ENCODE measurements around the gene IL9.

The IL9 gene

DNA sequence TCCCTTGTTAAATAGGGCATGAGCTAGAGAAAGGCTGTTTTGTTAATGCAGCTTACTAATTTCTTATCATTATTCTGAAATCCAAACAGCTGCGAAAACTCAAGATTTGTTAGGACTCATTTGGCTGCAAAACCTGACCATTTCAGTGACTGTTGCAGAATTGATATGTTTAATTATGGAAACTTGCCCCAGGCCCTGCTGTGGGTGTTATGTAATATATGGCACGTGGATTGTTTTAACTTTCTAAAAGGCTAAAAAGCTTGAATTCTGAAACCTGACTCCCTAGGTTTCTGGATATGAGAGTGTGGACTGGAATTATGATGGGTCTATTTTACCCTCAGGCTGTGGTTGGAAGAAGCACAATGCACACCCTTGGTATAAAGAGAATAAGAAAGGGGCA, 4.4 kb downstream of the IL9 start:
- peak; percentile 3 for DNase-seq (ENCODE audit: low read depth)

DNA sequence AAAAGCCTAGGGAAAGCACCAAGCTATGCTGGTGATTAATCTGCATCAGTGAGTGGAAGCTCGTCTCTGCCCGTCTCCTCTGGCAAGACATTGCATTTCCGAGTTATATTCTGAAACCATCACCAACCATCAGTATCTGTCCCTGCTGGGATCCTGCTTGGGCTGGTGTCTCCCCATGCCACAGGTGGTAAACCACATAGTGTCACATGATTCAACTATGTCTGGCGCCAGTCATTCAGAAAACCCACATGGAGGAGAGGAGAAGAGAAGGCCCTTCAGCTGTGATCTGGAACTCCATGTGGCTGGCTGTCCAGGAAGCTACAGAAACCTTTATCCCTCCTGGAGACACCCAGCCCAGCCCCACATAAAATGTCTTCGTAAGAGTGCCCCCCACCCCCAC, 4.8 kb downstream of the IL9 start:
- DNase-seq (ENCODE audit: low read depth): no peak

DNA sequence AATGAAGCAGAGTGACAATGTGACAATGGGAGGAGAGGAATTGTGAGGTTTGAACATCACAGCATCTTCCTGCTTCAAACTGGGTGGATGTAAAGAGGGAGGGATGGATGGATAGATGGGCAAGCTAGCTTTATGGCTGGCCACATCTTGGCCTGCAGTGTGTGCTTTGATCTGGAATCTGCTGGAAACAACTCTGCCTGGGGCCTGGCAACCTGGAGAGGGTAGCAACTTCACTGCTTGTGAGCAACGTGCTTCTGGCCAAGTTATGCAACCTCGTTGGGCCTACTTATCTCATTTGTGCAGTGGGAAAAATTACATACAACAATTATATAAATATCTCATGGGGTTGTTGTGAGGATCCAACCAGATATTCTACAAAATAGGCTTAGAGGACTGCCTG, 5.3 kb downstream of the IL9 start:
- DNase-seq (ENCODE audit: low read depth): no peak

DNA sequence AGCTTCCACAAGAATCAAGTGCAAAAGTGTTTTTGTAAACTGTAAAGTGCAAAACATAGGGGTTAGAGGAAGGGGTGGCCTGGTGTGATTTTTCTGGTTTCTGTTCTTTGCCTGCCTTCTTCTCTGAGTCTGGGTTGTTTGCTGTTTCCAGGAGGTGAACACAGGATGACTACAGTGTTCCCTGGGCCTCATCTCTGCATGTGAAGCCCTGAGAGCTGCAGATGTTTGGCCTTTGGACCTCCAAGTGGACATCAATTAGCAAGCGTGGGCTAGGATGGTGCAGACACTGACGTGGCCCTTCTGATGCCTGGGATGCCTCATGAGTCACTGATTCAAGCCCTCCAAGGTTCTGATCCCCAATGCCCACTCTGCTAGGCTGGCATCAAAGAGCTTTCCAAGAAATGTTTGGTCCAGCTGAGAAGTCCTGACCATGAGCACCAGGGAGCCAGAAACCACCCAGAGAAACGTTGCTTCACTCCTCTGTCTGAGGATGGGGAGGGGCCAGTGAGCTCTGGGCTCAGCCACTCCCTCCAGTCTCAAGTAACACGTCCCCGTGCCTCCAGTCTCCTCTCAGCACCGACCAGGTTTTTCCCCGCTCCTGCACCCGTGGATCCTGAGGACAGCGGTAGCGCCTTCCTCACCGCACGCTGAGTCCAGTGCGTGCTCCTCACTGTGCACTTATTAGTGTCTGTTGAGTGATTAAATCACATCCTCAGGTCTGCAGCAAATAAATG, 7.6 kb downstream of the IL9 start:
- peak; percentile 25 for DNase-seq (ENCODE audit: low read depth)

DNA sequence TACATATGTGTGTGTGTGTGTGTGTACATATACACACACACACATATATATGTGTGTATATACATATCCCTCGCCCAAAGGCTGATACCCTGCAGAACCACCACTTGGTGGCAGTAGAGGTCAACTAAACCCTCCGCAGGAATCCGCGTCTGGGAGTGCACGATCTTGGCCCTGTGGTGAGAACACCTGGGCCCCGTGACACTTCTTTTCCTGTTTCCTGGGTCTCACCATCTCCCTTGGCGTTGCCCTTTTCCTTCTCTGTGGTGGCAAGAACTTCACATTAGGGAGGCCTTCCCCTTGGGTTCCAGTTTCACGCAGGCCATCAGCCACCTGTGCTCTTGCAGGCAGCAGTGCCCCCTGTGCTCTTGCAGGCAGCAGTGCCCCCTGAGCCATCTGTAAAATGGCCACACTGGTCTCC, 8.2 kb downstream of the IL9 start:
- DNase-seq (ENCODE audit: low read depth): peak; percentile 65

DNA sequence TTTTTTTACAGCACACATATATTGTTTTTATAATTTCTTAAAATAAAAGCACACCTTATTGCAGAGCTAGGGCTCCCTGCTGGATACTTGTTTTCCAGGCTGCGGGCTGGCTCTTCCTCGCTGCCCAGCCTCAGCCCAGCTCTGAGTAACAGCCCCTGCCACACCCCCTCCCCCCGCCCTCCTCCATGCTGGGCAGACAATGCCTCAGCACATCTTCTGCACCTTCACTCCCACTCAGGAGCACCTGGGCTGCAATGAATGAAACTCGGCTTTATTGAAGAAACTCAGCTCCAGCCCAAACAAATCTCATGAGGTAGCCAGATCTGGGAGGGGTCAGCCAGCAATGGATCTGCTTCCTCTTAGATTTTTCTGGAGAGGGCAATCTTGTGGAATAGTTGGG, 9.5 kb downstream of the IL9 start:
- no peak for DNase-seq (ENCODE audit: low read depth)

DNA sequence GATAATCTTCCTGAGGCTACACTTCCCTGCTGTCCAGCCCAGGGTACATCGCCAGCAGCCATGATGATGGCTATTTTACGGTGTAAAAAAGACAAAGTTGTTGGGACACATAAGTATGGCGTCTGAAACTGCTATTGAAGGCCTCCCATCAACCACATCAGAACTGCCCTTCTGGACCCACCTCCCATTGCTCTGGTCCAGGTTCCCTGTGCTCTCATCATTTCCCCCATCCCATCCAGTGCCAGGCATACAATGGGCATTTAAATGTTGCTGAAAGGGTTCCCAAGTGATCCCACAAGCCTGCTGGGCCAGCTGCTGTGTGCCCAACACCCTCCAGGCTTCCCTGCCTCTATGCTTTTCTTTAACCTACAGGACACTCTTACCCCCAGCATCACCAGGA, 10.6 kb downstream of the IL9 start:
- DNase-seq (ENCODE audit: low read depth): no peak

DNA sequence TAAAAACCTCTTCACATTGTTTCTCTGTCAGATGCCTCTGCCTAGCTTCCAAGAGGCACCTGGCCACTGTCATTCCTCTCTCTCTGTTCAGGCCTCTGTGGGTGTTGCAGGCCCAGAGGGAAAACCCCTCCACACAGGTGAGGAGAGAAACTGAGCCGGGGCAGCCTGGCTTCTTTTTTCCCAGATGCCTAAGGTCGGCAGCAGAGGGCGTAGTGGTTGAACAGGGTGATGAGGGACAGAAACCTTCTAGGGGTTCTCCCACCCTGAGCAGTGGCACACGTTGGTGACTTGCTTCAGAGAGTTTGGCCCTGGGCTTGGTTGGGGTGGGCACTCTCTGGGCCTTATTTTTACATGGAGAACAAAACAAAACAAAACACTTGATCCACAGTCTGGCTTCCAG, 12.2 kb downstream of the IL9 start:
- DNase-seq (ENCODE audit: low read depth): no peak

DNA sequence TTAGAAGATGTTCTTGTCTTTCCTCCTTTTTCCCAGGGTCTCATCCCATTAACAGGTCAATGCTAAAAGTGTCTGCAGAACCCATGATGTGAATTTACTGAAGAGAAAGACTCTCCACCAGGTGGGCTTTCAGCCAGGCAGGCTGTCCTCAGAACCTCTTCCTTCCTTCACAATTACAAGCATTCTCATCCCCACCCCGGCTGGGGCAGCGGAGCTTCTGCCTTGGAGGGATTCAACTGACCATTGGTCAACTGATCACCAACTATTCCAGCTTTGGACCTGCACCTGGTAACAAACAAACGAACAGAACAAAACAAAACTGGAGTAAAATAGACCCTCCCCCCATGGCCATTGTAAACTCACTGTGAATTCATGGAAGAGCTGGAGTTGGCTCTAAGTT, 12.6 kb downstream of the IL9 start:
- no peak for DNase-seq (ENCODE audit: low read depth)

DNA sequence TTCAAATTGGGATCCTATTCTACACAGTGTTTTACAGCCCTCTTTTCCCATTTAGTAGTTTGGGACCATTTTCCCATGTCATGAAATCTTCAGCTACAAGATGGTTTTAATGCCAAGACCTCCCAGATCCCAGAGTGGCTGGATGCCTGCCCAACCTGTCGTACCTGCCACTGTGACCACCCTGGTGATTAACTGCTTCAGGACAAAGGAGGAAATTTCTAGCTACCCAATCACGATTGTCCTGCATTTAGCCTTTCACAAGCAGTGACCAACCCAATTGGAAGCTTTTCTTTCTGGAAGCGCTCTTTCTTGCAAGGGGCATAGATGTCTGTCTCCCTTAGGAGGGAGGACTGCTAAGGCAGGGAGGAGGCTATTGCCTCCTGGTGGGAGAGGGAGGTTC, 13.8 kb downstream of the IL9 start:
- DNase-seq (ENCODE audit: low read depth): no peak

DNA sequence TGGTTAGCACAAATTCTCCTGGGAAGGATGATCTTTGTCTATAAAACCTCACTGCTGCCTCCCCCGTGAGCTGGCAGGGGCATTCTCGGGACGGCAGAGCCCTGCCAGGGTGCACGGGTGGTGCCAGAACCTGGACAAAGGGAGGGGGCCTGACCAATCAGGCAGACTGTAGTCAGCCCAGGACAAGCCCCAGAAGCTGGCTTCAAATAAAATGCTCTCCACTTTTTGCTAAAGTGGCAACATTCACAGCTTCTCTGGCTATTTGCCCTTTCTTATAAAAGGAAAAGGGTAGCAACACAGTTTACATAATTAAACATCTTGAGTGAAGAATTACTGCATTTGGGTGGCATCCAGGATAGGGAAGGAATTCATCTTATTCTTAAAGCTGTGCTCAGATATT, 14.4 kb downstream of the IL9 start:
- no peak for DNase-seq (ENCODE audit: low read depth)

DNA sequence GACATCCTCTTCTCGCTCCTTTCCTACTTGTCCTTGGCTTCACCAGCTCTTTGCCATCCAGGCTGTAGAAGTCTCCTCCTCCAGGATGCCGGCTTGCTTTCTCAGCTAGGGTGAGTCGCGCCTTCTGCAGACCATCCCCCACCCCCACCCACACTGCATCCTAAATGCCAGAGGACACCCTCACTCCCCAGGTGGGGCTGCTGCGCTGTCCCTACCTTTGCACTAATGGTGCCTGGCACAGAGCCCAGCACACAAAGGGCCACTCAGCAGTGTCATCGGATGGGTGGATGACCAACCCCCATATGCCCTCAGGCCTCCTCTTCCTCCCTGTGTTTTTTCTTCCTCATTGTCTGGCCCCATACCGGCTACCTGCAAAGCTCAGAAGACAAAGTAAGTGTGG, 14.8 kb downstream of the IL9 start:
- no peak for DNase-seq (ENCODE audit: low read depth)

DNA sequence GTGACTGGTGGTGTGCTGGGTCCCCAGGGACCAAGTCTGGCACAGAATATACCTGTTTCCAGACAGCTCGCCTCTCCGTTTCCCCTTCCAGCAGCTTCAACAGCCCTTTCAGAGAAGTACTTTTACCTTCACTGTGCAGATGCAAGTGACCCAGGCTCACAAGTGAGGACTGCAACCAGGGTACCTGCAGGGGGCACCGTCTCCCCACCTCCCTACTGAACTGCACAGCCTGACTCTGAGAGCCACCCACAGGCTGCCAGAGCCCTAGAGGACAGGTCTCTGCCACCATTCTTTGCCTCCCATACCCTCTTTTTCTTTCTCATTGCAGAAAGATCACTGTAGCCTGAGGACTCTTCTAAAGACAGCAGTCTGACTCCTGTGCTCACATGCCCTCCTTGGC, 15.4 kb downstream of the IL9 start:
- DNase-seq (ENCODE audit: low read depth): no peak

DNA sequence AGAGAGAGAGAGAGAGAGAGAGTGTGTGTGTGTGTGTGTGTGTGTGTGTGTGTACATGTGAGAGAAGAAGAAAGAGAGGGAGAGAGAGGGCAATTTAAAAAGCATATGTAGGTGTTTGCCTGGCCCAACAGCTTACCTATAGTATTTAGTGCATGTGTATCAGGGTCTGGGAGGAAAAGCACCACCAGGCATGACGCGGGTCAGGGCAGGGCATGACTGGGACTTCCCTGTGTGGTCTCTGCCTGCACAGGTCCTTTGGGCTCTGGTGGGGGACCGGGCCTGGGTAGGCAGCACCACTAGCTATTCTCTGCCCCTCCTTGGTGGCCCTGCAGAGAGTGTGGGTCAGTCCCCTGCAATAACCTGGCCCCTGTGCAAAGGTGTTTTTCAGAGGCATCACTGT, 16.1 kb downstream of the IL9 start:
- no peak for DNase-seq (ENCODE audit: low read depth)

DNA sequence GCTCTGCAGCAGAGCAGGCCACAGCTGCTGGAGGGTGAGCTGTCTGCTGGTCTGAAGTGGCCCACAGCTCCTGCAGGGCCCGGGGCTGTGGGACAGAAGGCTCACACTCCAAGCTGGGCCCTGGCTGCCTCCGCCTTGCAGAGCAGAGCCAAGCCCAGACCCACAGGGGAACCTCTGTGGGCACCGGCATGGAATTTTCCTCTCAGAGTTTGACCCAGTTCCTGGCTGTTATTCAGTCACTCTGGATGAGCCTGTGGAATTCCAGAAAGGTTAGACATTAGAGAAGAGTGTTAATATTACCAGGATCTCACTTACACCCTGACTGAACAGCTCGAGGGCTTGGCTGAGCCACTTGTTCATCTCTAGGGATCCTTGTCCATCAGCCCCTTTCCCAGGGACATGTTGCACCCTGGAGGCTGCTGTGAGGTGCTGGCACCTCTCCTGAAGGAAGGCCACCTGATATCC, 17.5 kb downstream of the IL9 start:
- peak; percentile 2 for DNase-seq (ENCODE audit: low read depth)

DNA sequence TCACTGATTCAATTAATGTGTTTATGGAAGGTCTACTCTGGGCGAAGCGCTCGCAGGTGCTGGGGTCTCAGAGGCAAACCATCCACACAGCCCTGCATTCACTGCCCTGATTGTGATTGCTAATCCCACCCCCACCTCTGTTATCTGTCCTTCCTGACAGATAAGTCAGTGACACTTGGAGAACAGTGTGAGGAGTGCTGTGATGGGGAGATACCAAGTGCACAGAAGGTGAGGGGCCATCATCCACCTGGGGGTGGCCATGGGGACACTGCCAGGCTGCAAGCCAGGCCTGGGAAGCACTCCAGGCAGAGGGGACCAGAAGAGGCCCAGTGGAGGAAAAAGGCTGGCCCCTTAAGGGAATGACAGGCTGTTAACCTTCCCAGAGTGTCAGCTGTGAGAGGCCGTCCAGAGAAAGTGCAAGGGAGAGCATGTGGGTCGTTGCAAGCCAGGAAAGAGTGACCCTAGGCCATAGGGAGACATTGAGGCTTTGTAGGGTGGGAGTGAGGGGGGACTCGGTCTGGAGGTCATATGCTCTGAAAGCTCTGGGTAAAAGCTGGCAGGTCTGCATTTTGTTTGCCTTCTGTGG, 18.0 kb downstream of the IL9 start:
- no peak for DNase-seq (ENCODE audit: low read depth)

DNA sequence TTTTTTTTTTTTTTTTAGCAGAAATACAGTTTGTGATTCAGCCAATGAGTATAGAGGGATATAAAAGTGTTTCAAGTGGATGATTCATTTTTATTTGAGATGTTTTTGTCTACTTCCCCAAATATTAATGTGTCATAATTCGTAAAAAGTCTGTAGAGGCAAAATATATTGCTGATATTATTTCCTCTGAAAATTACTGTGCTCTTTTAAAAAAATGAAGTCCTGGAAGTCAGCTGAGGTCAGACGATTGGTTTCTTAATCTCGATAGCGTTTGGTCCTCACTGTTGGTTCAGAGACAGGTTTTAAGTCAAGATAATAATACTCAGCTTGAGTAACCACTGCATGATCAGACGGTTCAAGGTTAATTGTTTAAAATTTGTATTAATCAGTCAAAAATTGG, 19.5 kb downstream of the IL9 start:
- DNase-seq (ENCODE audit: low read depth): no peak

DNA sequence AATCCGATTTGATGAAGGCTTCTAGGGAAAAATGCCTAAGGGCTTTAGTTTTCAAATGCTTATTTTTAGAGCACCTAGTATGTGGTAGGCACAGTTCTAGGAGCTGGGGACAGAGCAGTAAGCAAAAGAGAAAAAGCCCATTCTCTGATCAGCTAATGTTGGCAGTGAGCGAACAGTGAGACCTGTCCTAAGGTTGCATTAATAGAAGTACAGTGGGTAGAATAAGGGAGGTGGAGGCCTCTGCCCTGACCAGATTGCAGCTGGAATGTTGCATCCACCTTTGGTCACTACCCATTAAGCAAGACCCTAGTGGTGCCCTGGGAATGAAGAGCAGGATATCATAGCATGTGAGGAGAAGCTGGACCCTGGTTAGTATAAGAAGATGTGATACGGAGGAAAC, 20.1 kb downstream of the IL9 start:
- DNase-seq (ENCODE audit: low read depth): no peak

DNA sequence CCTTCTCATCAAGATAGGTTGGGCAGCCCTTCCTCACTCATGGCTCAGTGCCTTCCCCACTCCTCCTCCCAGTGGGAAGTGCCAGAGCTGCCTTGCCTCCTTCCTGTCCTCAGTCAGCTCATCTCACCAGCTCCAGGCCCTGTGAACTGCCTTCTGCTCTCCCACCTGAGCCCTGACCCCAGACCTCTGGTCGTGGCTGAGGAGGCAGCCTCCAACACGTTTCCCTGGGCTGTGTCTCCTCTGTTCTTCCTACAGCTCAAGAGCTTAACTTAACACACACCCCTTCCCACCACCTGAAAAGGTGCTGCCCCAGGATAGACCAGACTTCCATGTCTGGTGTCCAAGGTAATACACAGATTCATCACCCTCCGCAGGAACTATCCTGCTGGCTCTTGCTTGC, 21.2 kb downstream of the IL9 start:
- no peak for DNase-seq (ENCODE audit: low read depth)

DNA sequence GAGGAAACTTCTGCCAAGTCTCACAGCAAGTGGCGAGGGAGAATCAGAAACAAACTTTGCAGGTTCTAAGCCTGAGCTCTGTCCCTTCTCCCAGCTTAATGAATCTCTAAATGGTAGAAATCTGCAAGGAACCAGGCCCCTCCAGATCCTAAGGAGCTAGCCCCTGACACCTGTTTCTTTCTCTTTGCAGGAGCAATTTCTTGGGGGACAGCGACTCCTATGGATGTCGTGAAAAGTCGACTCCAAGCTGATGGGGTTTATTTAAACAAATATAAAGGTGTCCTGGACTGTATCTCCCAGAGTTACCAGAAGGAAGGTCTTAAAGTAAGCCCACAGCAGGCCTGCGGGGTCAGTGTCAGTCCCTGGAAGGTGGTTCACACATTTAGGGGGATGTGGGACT, 21.8 kb downstream of the IL9 start:
- no peak for DNase-seq (ENCODE audit: low read depth)

DNA sequence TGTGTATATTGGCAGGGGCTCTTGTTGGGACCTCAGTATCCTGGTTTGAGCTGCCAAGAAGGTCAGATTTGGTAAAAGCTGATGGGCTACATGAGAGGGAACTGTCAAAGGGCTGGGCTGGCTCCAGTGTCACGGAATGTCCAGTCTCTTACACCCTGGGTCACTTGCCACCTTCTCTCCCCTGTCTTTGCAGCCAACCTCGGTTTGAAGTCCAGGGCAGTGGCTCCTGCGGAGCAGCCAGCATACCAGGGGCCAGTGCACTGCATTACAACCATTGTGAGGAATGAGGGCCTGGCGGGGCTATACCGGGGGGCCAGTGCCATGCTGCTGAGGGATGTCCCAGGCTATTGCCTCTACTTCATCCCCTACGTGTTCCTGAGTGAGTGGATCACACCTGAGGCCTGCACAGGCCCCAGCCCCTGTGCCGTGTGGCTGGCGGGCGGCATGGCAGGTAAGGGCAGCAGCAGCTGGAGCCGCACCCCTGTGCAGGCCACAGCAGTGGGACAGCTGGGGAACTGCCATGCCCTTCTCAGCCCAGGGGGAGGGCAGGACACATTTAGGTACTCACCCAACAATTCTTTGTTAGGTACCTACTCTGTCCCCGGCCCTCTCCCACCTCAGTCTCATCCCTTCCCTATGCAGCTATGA, 24.2 kb downstream of the IL9 start:
- DNase-seq (ENCODE audit: low read depth): no peak

DNA sequence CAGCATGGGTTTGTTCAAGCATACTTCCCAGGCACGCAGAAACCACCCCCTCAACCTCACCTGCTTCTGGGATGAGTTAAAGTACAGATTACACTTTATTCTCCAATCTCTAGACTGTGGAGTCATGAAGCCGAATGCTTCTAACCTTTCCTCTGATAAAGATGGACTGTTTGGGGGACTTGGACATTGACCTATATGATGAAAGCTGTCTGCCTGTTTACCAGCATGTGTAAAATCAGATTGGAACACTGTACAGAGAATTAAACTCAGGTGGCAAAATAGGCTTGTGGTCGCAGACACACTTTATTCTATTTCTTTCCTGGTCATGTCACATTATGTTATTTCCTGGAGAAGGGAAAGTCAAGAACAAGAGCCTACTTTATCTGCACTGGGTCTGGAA, 25.7 kb downstream of the IL9 start:
- no peak for DNase-seq (ENCODE audit: low read depth)

DNA sequence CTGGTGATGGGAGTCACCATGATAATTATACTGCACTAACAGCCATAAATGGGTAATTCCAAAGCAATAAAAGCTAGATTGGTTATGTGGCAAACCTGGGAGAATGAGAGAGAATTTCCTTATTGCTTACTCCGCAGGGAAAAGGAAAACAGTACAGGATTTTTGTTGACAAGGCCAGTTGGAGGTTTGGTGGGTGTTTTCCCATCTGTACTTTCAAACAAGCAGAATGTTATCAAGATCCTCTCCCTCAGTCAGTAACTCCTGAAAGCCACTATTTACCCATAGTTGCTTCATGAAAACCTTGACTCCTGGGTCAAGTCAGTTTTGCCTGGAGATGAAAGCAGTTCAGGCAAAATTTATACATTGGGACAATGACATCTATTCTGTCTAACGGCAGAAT, 26.4 kb downstream of the IL9 start:
- DNase-seq (ENCODE audit: low read depth): no peak

DNA sequence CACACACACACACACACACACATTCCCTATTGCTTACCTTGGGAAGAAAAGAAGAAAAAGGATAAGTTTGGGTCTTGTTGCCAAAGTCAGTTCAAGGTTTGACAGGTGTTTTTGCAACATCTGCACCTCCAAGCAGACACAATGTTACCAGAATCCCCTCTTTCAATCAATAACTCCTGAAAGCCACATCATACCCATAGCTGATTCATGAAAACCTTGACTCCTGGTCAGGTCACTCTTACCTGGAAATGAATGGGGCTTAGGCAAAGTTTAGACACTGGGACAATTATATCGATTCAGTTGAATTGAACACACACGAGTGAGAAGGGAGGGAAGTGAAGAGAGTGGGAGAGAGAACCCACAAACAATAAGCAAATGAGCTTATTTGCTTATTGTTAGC, 27.0 kb downstream of the IL9 start:
- DNase-seq (ENCODE audit: low read depth): no peak
